Sigmoid colon (tissue), 4 donors: ENCODE data around the gene PTH2R.

Experiments used
- CTCF ChIP-seq, 4 experiments: fragments of 450-650 bp in 3 of 4; fragments of 200-600 bp in 1 of 4; IDR thresholded peaks; one replicate each; pipeline ENCODE4 v1.5.1; 2016 to 2019; ENCODE audit warnings: antibody characterized with exemption in 4 of 4, mild to moderate bottlenecking in 3 of 4, moderate library complexity in 2 of 4
- EP300 ChIP-seq, 4 donors: sonication (generic); formaldehyde crosslinking; IDR thresholded peaks; one replicate each; pipeline ENCODE4 v1.6.1; 2017; ENCODE audit warnings: antibody characterized with exemption in 4 of 4
- POLR2A ChIP-seq, 2 donors: fragments of 450-650 bp; IDR thresholded peaks; one replicate each; pipeline ENCODE4 v1.6.1; 2016; ENCODE audit warnings: antibody characterized with exemption in 2 of 2, mild to moderate bottlenecking in 2 of 2, moderate library complexity in 2 of 2
- POLR2AphosphoS5 ChIP-seq, 4 donors: sonication (generic); formaldehyde crosslinking; IDR thresholded peaks; one replicate each; pipeline ENCODE4 v1.6.1; 2017; ENCODE audit warnings: antibody characterized with exemption in 4 of 4

GRCh38 chr2:208542465-208543041 lies 136.0 kb downstream of the PTH2R start:
- TF ChIP-seq CTCF (IDR thresholded peaks at IDR 0.05) (no peak), POLR2AphosphoS5 (IDR thresholded peaks at IDR 0.05) (no peak), POLR2A (IDR thresholded peaks at IDR 0.05) (no peak), EP300 (IDR thresholded peaks at IDR 0.05) (no peak)
